Endothelial cell of umbilical vein (primary cell): ENCODE results near the gene TM4SF20. TPM values are rescaled to one million over a fixed set of nuclear protein-coding genes. Genes with fewer than 3 reads are reported as not detected.
"Not testable (repeated sequence)": the region's sequence is repeated elsewhere in the genome, so short reads cannot be mapped to it uniquely, and the experiment has no call there.

Source experiments
- BruUV-seq: library from RNA; stranded (reverse); fragments of 400-500 nt; replicated peaks from 2 replicates; lab custom pipeline; 2021; lab: Mats Ljungman, UMichigan
- CTCF ChIA-PET: fragments of 300-600, 350-600 bp; sonication (Branson Sonifier 250); formaldehyde crosslinking; loops from one replicate; lab custom pipeline; 2021; ENCODE audit warnings: antibody characterized with exemption, inconsistent platforms; lab: Charles Lee
- POLR2A ChIA-PET: fragments of 300-600, 350-600 bp; sonication (Branson Sonifier 250); formaldehyde crosslinking; loops from one replicate; lab custom pipeline; 2021; ENCODE audit warnings: antibody characterized with exemption, inconsistent platforms; lab: Charles Lee
- DNase-seq: peaks from one replicate; pipeline ENCODE4 v3.0.0-alpha.2; 2011; ENCODE audit warnings: low read depth, low spot score
- FAIRE-seq: peaks from 2 replicates; lab custom pipeline; 2011; peaks lifted over from hg19 to GRCh38; lab: Jason Lieb, UNC
- H2AFZ ChIP-seq: 2 replicates; pipeline ENCODE4 v1.6.0; 2012; ENCODE audit warnings: low read depth, low read length, control low read depth, inconsistent platforms
- H3K27ac ChIP-seq: 2 replicates; pipeline ENCODE4 v1.5.1; 2011; ENCODE audit warnings: low read depth, mild to moderate bottlenecking, control low read depth, low read length, moderate library complexity; ENCODE audit not compliant: insufficient read depth
- H3K27me3 ChIP-seq, 2 experiments: 2 replicates each; pipeline versions ENCODE4 v1.6.0 to v1.6.1; 2011; ENCODE audit warnings: low read length in 2 of 2, mixed read lengths in 1 of 2; ENCODE audit not compliant: control insufficient read depth in 2 of 2, insufficient read depth in 2 of 2
- H3K36me3 ChIP-seq, 2 experiments: 2 replicates in 1 of 2; 3 replicates in 1 of 2; pipeline ENCODE4 v1.5.1; 2011; ENCODE audit warnings: low read length in 2 of 2, mild to moderate bottlenecking in 1 of 2, moderate library complexity in 1 of 2; ENCODE audit not compliant: control insufficient read depth in 2 of 2, insufficient read depth in 2 of 2; ENCODE audit errors: extremely low read depth in 1 of 2
- H3K4me1 ChIP-seq: 3 replicates; pipeline ENCODE4 v1.5.1; 2011; ENCODE audit warnings: mild to moderate bottlenecking, low read length; ENCODE audit not compliant: control insufficient read depth, insufficient read depth; ENCODE audit errors: extremely low read depth
- H3K4me2 ChIP-seq: 2 replicates; pipeline ENCODE4 v1.6.1; 2011; ENCODE audit warnings: low read length, control low read depth, mixed read lengths; ENCODE audit not compliant: insufficient read depth
- H3K4me3 ChIP-seq, 3 experiments: fragments of 200-600 bp in 1 of 3; sonication (generic), shearing (Covaris generic) in 1 of 3; replicated peaks in 1 of 3; 2 replicates each; pipeline ENCODE4 v1.5.1; 2011 to 2016; ENCODE audit warnings: control low read depth in 3 of 3, low read length in 3 of 3, mild to moderate bottlenecking in 2 of 3, inconsistent platforms in 1 of 3, low read depth in 1 of 3, moderate library complexity in 1 of 3; ENCODE audit not compliant: insufficient read depth in 1 of 3
- H3K79me2 ChIP-seq: 2 replicates; pipeline ENCODE4 v1.6.0; 2012; ENCODE audit warnings: low read length, inconsistent platforms; ENCODE audit not compliant: control insufficient read depth, insufficient read depth
- H3K9ac ChIP-seq: replicated peaks from 2 replicates; pipeline ENCODE3; 2011; ENCODE audit warnings: low read length, control low read depth; ENCODE audit not compliant: insufficient read depth; ENCODE audit errors: extremely low read depth
- H3K9me1 ChIP-seq: replicated peaks from 3 replicates; pipeline ENCODE4 v1.6.0; 2011; ENCODE audit warnings: mild to moderate bottlenecking, low read length; ENCODE audit not compliant: control insufficient read depth, insufficient read depth; ENCODE audit errors: extremely low read depth
- H3K9me3 ChIP-seq: replicated peaks from 2 replicates; pipeline ENCODE4 v1.5.1; 2012; ENCODE audit warnings: low read length, inconsistent platforms; ENCODE audit not compliant: control insufficient read depth, insufficient read depth
- H4K20me1 ChIP-seq: replicated peaks from 2 replicates; pipeline ENCODE3; 2011; ENCODE audit warnings: mild to moderate bottlenecking, low read length; ENCODE audit not compliant: control insufficient read depth, insufficient read depth; ENCODE audit errors: extremely low read depth
- CTCF ChIP-seq, 2 donors: IDR thresholded peaks; 1 replicate in 1 of 2; 2 replicates in 1 of 2; pipeline ENCODE4 v1.5.1; 2011; ENCODE audit warnings: low read length in 2 of 2, mild to moderate bottlenecking in 2 of 2, moderate library complexity in 2 of 2, control low read depth in 1 of 2, inconsistent platforms in 1 of 2, low read depth in 1 of 2; ENCODE audit not compliant: insufficient read depth in 1 of 2; ENCODE audit errors: extremely low read depth in 1 of 2
- EZH2 ChIP-seq: IDR thresholded peaks from 2 replicates; pipeline ENCODE4 v1.6.1; 2012; ENCODE audit warnings: borderline replicate concordance, low read depth, mild to moderate bottlenecking, moderate library complexity, low read length, inconsistent platforms; ENCODE audit not compliant: severe bottlenecking
- FOS ChIP-seq: IDR thresholded peaks from 2 replicates; pipeline ENCODE4 v1.6.1; 2011; ENCODE audit warnings: mild to moderate bottlenecking, low read length, moderate library complexity, borderline replicate concordance; ENCODE audit not compliant: insufficient read depth
- GATA2 ChIP-seq: IDR thresholded peaks from 2 replicates; pipeline ENCODE4 v1.7.0; 2011; ENCODE audit warnings: low read depth, mild to moderate bottlenecking, moderate library complexity, mixed read lengths, low read length; ENCODE audit not compliant: insufficient read length, insufficient read depth
- JUN ChIP-seq: IDR thresholded peaks from 2 replicates; pipeline ENCODE4 v1.6.1; 2011; ENCODE audit warnings: borderline replicate concordance, low read depth; ENCODE audit not compliant: insufficient read length, insufficient read depth
- MAX ChIP-seq: IDR thresholded peaks from 2 replicates; pipeline ENCODE4 v1.6.1; 2011; ENCODE audit not compliant: insufficient read depth, insufficient read length
- MYC ChIP-seq: IDR thresholded peaks from one replicate; pipeline ENCODE4 v1.6.1; 2011; ENCODE audit warnings: mild to moderate bottlenecking, low read depth, low read length
- POLR2A ChIP-seq: IDR thresholded peaks from 2 replicates; pipeline ENCODE4 v1.6.1; 2012; ENCODE audit warnings: low read depth, mild to moderate bottlenecking, control low read depth, low read length
- POLR2AphosphoS5 ChIP-seq: IDR thresholded peaks from 2 replicates; pipeline ENCODE4 v1.6.1; 2012; ENCODE audit warnings: low read depth, mild to moderate bottlenecking, control low read depth, low read length, moderate library complexity; ENCODE audit not compliant: insufficient read depth
- dilution Hi-C: fragments of 300-500 bp; cut with MboI; formaldehyde crosslinking; loops from one replicate; pipeline ENCODE4 v1.15.0; 2019; ENCODE audit warnings: low sequenced_read_pairs; ENCODE audit not compliant: extremely low pct_ligation_motif_present
- intact Hi-C: fragments of 100-400 bp; cut with micrococcal nuclease; formaldehyde crosslinking; loops from one replicate; pipeline ENCODE4 v1.10.0; 2022
- polyA plus RNA-seq, 4 experiments: library from polyadenylated mRNA; depleted of rRNA in 3 of 4; stranded (reverse) in 3 of 4; unstranded in 1 of 4; fragments of >200 nt; gene quantifications; 2 replicates each; pipeline versions ENCODE4 v1.2.1 to v1.2.3, GENCODE V29; 2011 to 2012; ENCODE audit warnings: missing spikeins in 1 of 4
- total RNA-seq: library from RNA; stranded (reverse); gene quantifications from 2 replicates; pipeline ENCODE4 v1.2.3, GENCODE V29; 2021

The TM4SF20 gene
- total and polyA plus RNA-seq, 2 donors (not counting 3 experiments of a cell fraction or from before 2014, with no cell fraction given), result not detected

GRCh38 chr2:227388537-227389011, 9.5 kb upstream of the TM4SF20 start:
- no TSS peak for BruUV-seq
- Histone ChIP-seq H3K36me3 (no peaks in the 10 kb centered on the region), H3K4me2 (no peak overlapping the region), H3K9ac (no peak overlapping the region), H2AFZ (no peak overlapping the region), H3K27ac (no peak overlapping the region), H3K4me1 (no peaks in the 10 kb centered on the region), H3K4me3 (no peak overlapping the region), H3K9me3 (no peaks in the 10 kb centered on the region), H4K20me1 (no peaks in the 10 kb centered on the region), H3K27me3 (no peaks in the 10 kb centered on the region), H3K79me2 (no peaks in the 10 kb centered on the region), H3K9me1 (no peaks in the 10 kb centered on the region)
- intact Hi-C loops (no loop called here), dilution Hi-C loops (no loop called here)
- DNase-seq (no peak), FAIRE-seq (no peak)
- TF ChIP-seq EZH2 (no peak), MYC (no peak), CTCF (IDR thresholded peaks at IDR 0.05; ENCODE audit: extremely low read depth in 1 of 2, insufficient read depth in 1 of 2, low read depth in 1 of 2, low read length in 2 of 2) (no peak), MAX (no peak), JUN (no peak), FOS (no peak), POLR2A (no peak), GATA2 (no peak), POLR2AphosphoS5 (no peak)
- CTCF ChIA-PET, result interaction anchor here (1.4 kb wide), 1 partner anchor 11 kb away, joined by 4 read pairs; no protein-coding TSS in a partner anchor
- POLR2A ChIA-PET, result no interaction called here

- H4K20me1 ChIP-seq, DNase-seq, FAIRE-seq, intact Hi-C loops, H3K27me3 ChIP-seq, H3K9me3 ChIP-seq, H3K27ac ChIP-seq, H3K4me2 ChIP-seq, POLR2A ChIA-PET, H3K36me3 ChIP-seq, BruUV-seq, H3K9me1 ChIP-seq, dilution Hi-C loops, H3K79me2 ChIP-seq, H3K4me3 ChIP-seq, H3K9ac ChIP-seq, H2AFZ ChIP-seq, H3K4me1 ChIP-seq: not testable (repeated sequence)
- CTCF ChIA-PET, result interaction anchor here (1.8 kb wide), 1 partner anchor 379 kb away, joined by 5 read pairs; no protein-coding TSS in a partner anchor
These were observed 8.5 kb upstream of the TM4SF20 start, which contains the start of gene SCYGR1 for GRCh38 chr2:227387583-227387982. Gene SCYGR1, minus strand, starts transcription at chr2:227387949. Its CDS starts 0 bp downstream, at chr2:227387949.
